GM19468 (cell line): ENCODE data around the gene PVALB.
"Not testable (repeated sequence)": the region's sequence is repeated elsewhere in the genome, so short reads cannot be mapped to it uniquely, and the experiment has no call there.

ENCODE experiments used
- ATAC-seq: cut with Tn5 transposase; IDR thresholded peaks from one replicate; pipeline ENCODE4 v1.9.1; 2021; ENCODE audit warnings: mild to moderate bottlenecking, moderate library complexity, moderate number of reproducible peaks; ENCODE audit not compliant: unreplicated experiment; ENCODE audit errors: extremely low read depth

Gene PVALB

GRCh38 chr22:36761553-36762240, 55.1 kb downstream of the PVALB start:
- ATAC-seq: no peak

GRCh38 chr22:36760786-36761185, 56.0 kb downstream of the PVALB start:
- ATAC-seq: no peak

GRCh38 chr22:36759481-36760159, 57.2 kb downstream of the PVALB start:
- ATAC-seq: no peak

GRCh38 chr22:36758792-36759271, 58.0 kb downstream of the PVALB start:
- no peak for ATAC-seq

- ATAC-seq: no peak
These were observed 59.1 kb downstream of the PVALB start for GRCh38 chr22:36757668-36758211.

- ATAC-seq: no peak
These were observed 59.8 kb downstream of the PVALB start for GRCh38 chr22:36756746-36757655.

- no peak for ATAC-seq
These were observed 60.8 kb downstream of the PVALB start for GRCh38 chr22:36756031-36756430.

- ATAC-seq: no peak
These were observed 61.5 kb downstream of the PVALB start for GRCh38 chr22:36755316-36755715.

- not testable (repeated sequence) for ATAC-seq
These were observed 62.0 kb downstream of the PVALB start for GRCh38 chr22:36754881-36755280.

GRCh38 chr22:36753916-36754315, 62.9 kb downstream of the PVALB start:
- ATAC-seq: no peak

- ATAC-seq: no peak
These were observed 63.6 kb downstream of the PVALB start for GRCh38 chr22:36753120-36753802.
